GM21447 (cell line): ENCODE results near the gene FTO.

ENCODE experiments used
- ATAC-seq: cut with Tn5 transposase; IDR thresholded peaks from one replicate; pipeline ENCODE4 v1.9.1; 2021; ENCODE audit not compliant: unreplicated experiment

The FTO gene

GRCh38 chr16:53991754-53992378 is 287.9 kb downstream of the FTO start:
- ATAC-seq: no peak

DNA sequence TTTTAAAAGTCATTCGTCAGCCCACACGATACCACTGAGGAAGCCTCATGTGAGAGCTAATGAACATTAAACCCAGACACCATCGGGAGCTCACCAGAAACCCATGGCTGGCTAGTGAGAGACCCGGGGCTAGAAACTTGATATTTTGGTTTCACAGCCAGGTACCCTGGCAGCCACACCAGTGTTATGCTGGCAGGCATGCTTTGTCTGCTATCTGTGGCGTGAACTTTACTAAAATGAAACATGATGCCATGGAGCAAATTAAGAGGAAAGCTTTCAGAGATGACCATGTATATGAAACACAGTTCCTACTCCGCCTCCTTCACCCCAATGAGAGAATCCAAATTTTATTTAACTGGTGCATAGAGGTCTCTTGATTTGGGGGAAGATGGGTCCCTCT is 291.4 kb downstream of the FTO start:
- no peak for ATAC-seq

DNA sequence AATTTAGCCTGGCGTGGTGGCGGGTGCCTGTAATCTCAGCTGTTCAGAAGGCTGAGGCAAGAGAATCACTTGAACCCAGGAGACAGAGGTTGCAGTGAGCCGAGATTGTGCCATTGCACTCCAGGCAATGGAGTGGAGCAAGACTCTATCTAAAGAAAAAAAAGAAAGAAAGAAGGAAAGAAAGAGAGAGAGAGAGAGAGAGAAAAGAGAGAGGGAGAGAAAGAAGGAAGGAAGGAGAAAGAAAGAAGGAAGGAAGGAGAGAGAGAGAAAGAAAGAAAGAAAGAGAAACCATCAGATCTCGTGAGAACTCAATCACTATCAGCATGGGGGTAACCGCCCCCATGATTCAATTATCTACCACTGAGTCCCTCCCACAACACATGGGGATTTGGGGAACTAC is 293.0 kb downstream of the FTO start:
- ATAC-seq: no peak

GRCh38 chr16:53998024-53998810 is 294.3 kb downstream of the FTO start:
- no peak for ATAC-seq

GRCh38 chr16:53998966-53999522 is 295.1 kb downstream of the FTO start:
- ATAC-seq: no peak

DNA sequence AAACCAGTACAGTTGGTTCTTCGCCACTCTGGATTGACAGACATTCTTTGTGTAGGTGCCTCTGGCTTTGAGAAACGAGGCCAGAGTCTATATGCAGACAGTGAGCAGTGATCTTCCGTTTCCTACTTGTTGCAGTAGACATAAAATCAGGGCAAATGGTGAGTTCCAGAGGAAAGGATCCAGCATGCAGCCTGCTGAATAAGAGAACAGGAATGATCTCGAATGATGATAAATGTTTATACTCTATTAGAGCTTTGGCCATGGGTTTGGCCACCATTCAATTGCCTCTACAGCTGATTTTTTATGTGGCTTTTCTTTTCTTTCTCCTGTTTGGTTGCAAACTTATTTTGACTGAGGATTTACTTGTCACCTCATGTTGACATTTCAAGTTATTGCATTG is 295.9 kb downstream of the FTO start:
- no peak for ATAC-seq

GRCh38 chr16:54000361-54000760 is 296.4 kb downstream of the FTO start:
- no peak for ATAC-seq

- ATAC-seq: no peak
Measured at GRCh38 chr16:54006693-54007092, 302.7 kb downstream of the FTO start.

DNA sequence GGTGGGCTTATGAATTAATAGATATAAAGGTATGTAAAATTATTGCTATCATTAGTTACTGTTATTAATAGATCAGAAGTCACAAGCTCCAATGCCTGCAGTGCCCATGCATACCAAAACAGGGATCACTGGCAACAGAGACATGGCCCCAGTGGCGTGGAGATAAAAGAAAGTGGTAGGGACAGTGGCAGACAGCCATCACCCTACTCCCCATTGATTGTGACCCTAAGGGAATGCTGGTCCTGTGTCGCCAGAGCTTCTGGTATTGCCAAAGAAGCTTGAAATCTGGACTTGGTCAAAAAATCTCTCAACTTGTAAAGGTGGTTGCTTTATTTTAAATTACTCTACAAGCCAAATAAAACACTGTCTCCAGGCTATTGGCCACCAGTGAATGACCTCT is 303.5 kb downstream of the FTO start:
- no peak for ATAC-seq

DNA sequence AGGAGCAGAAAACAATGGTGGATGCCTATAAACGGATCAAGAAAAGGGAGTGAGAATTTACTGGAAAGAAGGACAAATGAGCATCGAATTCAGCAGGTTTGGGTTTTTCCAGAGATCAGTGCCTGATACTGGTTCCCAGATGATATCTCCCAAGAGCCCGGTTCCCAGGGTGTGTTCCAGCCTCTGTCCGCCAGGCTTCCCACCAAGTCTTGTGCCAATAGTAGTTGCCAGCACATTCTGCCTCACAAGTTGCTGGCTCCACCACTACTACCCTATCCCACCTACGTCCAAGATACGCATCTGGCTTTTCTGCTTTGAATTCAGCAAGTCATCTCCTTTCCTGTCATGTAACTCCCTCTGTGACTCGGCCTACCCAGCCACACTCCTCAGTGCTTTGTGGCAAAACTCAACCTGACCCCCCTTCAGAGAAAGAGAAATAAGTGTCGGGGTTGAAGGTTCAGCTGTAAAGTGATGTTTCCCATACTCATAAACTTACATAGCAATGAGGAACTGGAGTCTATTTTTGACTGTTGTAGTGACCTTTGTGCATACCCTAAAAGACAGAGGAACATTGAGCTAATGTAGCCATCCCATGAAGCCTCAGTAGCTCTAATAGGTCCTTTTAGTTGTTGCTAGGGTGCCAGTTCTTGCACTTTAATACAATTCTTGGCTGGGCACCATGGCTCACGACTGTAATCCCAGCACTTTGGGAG is 305.7 kb downstream of the FTO start:
- no peak for ATAC-seq

DNA sequence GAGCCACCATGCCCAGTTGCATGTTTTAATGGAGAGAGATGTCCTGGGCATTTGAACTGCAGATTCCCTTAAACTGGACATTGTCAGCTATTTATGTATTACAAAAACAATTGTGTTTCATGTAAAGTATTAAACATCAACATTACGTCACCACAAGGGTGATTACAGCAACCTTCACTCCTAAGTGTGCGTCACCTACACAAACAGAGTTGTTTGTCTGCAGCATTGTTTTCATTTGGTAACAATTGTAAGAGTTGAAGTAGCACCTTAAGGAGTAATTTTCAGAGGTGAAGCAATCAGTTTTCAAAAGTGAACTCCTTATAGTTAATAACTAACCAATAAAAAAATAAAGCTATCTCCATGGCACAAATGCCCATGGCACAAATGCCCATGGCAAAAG is 311.2 kb downstream of the FTO start:
- ATAC-seq: no peak

DNA sequence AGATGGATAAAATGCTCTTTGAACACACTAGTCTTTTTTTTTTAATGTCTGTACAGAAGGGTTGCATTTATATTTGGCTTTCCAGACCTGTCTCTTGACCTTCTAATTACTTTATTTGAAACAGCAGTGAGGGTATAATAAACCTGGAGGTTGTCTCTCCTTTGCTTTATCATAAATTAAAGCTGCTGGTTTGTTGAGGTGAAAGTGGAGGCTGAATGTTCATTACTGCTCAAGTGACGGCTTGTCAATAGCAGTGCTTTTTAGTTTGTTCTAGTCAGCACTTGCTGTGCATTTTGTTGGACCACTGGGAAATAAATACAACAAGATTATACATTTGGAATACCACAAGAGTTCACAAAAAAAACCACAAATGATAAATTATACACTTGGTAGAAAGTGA is 318.4 kb downstream of the FTO start:
- no peak for ATAC-seq

DNA sequence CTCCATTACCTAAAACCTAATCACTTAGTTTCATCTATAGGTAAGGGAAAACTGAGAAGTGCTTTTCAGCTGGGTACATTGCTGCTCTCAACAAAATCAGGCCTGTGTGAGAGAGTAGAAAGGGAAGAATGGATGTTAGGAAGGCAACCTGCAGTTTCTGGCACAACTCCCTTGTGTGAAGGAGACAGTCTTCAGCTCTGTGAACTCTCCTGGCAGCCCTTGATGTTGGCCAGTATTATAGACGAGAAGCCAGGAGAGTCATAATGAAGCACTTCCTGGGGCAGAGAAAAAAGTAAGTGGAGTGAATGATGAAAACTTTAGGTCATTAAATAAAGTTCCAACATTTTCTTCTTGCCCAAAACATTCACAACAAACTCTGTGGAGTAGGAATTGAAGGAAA is 322.5 kb downstream of the FTO start:
- ATAC-seq: no peak

DNA sequence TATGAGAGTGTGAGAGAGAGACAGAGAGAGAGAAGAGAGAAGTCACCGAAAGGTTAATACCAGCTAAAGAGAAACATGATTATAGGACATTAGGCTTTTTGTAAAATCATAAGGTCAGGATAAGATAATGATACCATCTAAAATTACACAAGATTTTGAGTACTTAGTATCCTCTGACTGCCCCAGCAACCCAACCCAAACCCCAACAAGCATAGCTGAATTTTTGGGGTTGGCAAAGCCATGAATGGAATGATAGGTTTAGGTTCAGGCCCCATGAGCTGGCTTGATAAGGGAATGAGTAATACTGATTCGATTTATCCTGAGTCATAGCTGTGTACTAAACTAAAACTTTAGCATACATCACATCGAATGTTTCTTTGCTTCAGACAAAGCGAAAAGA is 323.1 kb downstream of the FTO start:
- ATAC-seq: no peak

DNA sequence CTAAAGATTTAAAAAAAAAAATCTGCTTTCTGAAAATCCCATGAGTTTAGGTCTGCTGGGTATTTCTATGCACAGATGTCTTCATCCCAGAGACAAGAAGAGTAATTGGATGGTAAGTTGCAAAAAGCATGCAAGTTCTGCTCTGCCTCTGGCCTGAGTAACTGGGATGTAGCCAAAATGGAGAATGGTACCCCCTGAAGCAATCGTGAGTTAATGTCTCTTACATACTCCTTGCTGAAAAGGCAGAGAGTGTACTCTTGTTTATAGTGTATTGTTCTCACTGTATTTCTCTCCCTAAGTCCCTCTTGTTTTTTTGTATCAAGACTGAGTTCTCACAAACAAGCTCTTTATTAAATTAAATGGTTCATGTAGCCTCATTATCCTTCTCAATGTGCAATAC is 323.6 kb downstream of the FTO start:
- ATAC-seq: no peak

- no peak for ATAC-seq
Measured at GRCh38 chr16:54027995-54028394, 324.0 kb downstream of the FTO start.

- no peak for ATAC-seq
Measured at GRCh38 chr16:54030451-54030850, 326.5 kb downstream of the FTO start.

DNA sequence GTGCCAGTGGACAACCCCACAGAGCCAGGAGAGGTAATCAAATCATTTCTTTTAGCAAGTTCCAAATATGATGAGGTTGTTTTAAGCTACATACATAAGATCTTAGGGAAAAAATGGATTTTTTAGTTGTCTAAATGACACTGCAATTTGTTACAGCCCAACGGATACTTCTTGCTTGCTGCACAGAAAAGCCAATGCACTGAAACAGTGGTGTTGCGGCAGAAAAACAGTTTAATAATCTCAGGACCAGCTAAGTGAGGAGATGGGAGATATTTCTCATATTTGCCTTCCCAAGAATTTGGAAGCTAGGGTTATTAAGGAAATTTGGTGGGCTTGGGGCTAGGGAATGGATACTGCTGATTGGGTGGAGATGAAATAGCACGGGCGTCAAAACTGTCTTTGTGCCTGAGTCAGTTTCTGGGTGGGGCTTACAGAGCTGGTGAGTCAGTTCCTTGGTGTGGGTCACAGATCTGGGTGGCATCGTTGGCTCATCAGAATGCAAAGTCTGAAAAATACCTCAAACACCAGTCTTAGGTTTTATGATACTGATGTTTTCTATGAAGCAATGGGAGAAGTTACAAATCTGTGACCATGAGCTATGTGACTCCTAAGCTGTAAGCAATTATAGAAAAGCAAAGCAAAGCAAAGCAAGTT is 327.3 kb downstream of the FTO start:
- ATAC-seq: no peak

- no peak for ATAC-seq
Measured at GRCh38 chr16:54033747-54034146, 329.8 kb downstream of the FTO start.

- ATAC-seq: no peak
Measured at GRCh38 chr16:54034684-54035083, 330.7 kb downstream of the FTO start.

GRCh38 chr16:54040480-54040879 is 336.5 kb downstream of the FTO start:
- ATAC-seq: no peak
